Spleen (tissue), 11 donors: ENCODE results near the gene STK26. TPM values are rescaled to one million over a fixed set of nuclear protein-coding genes. Genes with fewer than 3 reads are reported as not detected.
"Not testable (repeated sequence)": the region's sequence is repeated elsewhere in the genome, so short reads cannot be mapped to it uniquely, and the experiment has no call there.

Experiments
- DNase-seq: peaks from one replicate; pipeline ENCODE4 v3.0.0-alpha.2; 2020
- H3K27ac ChIP-seq, 8 donors: fragments of 200-600 bp; sonication (generic) in 7 of 8; 1 replicate in 4 of 8; 2 replicates in 4 of 8; pipeline versions ENCODE4 v1.5.0 to v1.8.0; 2016 to 2021; ENCODE audit warnings: inconsistent platforms in 4 of 8, mild to moderate bottlenecking in 4 of 8, moderate library complexity in 1 of 8
- H3K27me3 ChIP-seq, 7 donors: fragments of 200-600 bp; sonication (generic) in 6 of 7; replicated peaks in 1 of 7; 1 replicate in 4 of 7; 2 replicates in 3 of 7; pipeline versions ENCODE4 v1.5.0 to v1.8.0; 2016 to 2021; ENCODE audit warnings: inconsistent platforms in 3 of 7, mild to moderate bottlenecking in 1 of 7
- H3K36me3 ChIP-seq, 6 donors: fragments of 200-600 bp; sonication (generic) in 5 of 6; 1 replicate in 4 of 6; 2 replicates in 2 of 6; pipeline versions ENCODE4 v1.5.0 to v1.8.0; 2016 to 2021; ENCODE audit warnings: inconsistent platforms in 2 of 6
- H3K4me1 ChIP-seq, 6 donors: fragments of 200-600 bp; sonication (generic) in 5 of 6; 1 replicate in 3 of 6; 2 replicates in 3 of 6; pipeline versions ENCODE4 v1.5.0 to v1.8.0; 2016 to 2021; ENCODE audit warnings: inconsistent platforms in 3 of 6
- H3K4me3 ChIP-seq, 8 donors: fragments of 200-600 bp; sonication (generic) in 7 of 8; 1 replicate in 4 of 8; 2 replicates in 4 of 8; pipeline versions ENCODE4 v1.5.0 to v1.8.0; 2016 to 2021; ENCODE audit warnings: inconsistent platforms in 4 of 8, mild to moderate bottlenecking in 4 of 8, moderate library complexity in 2 of 8
- H3K9me3 ChIP-seq, 8 donors: fragments of 200-600 bp; sonication (generic) in 7 of 8; 1 replicate in 4 of 8; 2 replicates in 4 of 8; pipeline versions ENCODE4 v1.5.0 to v1.8.0; 2016 to 2021; ENCODE audit warnings: inconsistent platforms in 4 of 8
- POLR2A ChIP-seq, 3 donors: fragments of 450-650 bp; IDR thresholded peaks; one replicate each; pipeline ENCODE4 v1.5.1; 2017; ENCODE audit warnings: antibody characterized with exemption in 3 of 3, mild to moderate bottlenecking in 1 of 3
- POLR2AphosphoS5 ChIP-seq, 3 donors: sonication (generic); formaldehyde crosslinking; IDR thresholded peaks; one replicate each; pipeline ENCODE4 v1.5.1; 2017; ENCODE audit warnings: antibody characterized with exemption in 3 of 3
- WGBS, 5 donors: extraction: QIAGEN DNeasy Blood & Tissue Kit in 3 of 5; methylation state at CpG; one replicate each; pipeline versions ENCODE4 v1.1.5 to v1.1.7; 2013 to 2018; 5-methylcytosine and 5-hydroxymethylcytosine counted together
- intact Hi-C: fragments of 100-400 bp; cut with DNase I; formaldehyde crosslinking; loops from one replicate; pipeline ENCODE4 v1.15.0; 2023; ENCODE audit warnings: low total_unique reads
- polyA plus RNA-seq, 3 donors: library from polyadenylated mRNA; stranded (reverse); fragments of 200-250 nt; gene quantifications; one replicate each; pipeline ENCODE4 v1.2.1, GENCODE V29; 2013
- total RNA-seq, 7 donors: library from RNA; depleted of rRNA in 3 of 7; stranded (reverse); fragments of >200 nt in 3 of 7; fragmentation: NEBNext Ultra II Directional in 4 of 7; extraction: Animal tissue kit (Norgen Biotek cat#: 25700) in 4 of 7; gene quantifications; one replicate each; pipeline versions ENCODE4 v1.1.0 to v1.2.1, GENCODE V29; 2016 to 2021
- TF ChIP-seq, protein P1 (sequence below), 11 experiments: fragments of 200-600 bp in 7 of 11; fragments of 450-650 bp in 4 of 11; sonication (generic) in 4 of 11; IDR thresholded peaks in 8 of 11; conservative IDR thresholded peaks in 3 of 11; 1 replicate in 7 of 11; 2 replicates in 4 of 11; pipeline versions ENCODE4 v1.4.0 to v1.8.0; 2016 to 2021; ENCODE audit warnings: antibody characterized with exemption in 11 of 11, inconsistent platforms in 4 of 11, mild to moderate bottlenecking in 1 of 11
- donor health status: healthy with polysubstance abuse.
- donor health status: DM: no; HTN: no; CAD: no; lungs with moderate emphysema.
- donor health status: DM: no; HTN: no; CAD: no.
- donor health status: Bipolar disorder and iron deficiency.
- donor health status: healthy.
- donor health status: DM: no; HTN: no; CAD: no.
- donor health status: DM: yes; HTN: yes; CAD: no.

The STK26 gene
- total and polyA plus RNA-seq, 10 donors, result 13.4 to 24.4 (median 19.0) TPM

DNA sequence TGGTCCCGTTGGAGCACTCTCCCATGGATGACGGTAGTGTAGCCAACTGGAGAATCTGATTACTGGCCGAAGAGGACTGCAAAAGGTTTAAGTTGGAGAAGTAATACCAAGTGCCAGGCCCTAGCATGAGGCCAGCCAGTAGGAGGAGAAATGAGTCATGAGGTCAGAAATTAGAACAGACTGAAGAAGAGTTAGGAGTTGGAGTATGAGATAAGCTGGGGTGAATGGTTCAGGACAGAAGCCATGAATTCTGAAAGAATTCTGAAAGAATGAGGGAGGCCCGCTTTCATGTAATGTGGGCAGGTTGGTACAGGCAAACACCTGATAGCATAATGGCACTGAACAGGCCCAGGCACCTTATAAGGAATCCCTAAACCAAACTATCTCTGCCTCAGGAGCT lies 18.4 kb upstream of the STK26 start:
- Histone ChIP-seq H3K4me3 (no peak overlapping the region), H3K9me3 (no peaks in the 10 kb centered on the region), H3K4me1 (no peaks in the 10 kb centered on the region), H3K27me3 (peaks cover 0 to 21% (median 0%) of the 10 kb centered on the region in 7 donors), H3K27ac (no peak overlapping the region), H3K36me3 (no peaks in the 10 kb centered on the region)
- intact Hi-C loops, result no loop called here
- TF ChIP-seq POLR2AphosphoS5 (IDR thresholded peaks at IDR 0.05), result no peak
- TF ChIP-seq POLR2A (IDR thresholded peaks at IDR 0.05), result no peak
- TF ChIP-seq, protein P1, sequence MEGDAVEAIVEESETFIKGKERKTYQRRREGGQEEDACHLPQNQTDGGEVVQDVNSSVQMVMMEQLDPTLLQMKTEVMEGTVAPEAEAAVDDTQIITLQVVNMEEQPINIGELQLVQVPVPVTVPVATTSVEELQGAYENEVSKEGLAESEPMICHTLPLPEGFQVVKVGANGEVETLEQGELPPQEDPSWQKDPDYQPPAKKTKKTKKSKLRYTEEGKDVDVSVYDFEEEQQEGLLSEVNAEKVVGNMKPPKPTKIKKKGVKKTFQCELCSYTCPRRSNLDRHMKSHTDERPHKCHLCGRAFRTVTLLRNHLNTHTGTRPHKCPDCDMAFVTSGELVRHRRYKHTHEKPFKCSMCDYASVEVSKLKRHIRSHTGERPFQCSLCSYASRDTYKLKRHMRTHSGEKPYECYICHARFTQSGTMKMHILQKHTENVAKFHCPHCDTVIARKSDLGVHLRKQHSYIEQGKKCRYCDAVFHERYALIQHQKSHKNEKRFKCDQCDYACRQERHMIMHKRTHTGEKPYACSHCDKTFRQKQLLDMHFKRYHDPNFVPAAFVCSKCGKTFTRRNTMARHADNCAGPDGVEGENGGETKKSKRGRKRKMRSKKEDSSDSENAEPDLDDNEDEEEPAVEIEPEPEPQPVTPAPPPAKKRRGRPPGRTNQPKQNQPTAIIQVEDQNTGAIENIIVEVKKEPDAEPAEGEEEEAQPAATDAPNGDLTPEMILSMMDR (IDR thresholded peaks at IDR 0.05 in 8 of 11, conservative IDR thresholded peaks at IDR 0.05 in 3 of 11), result no peak
- no peak for DNase-seq
- WGBS, 5 donors, result 67 to 89% (median 82%) methylated on average over 4 of the region's 4 CpGs

DNA sequence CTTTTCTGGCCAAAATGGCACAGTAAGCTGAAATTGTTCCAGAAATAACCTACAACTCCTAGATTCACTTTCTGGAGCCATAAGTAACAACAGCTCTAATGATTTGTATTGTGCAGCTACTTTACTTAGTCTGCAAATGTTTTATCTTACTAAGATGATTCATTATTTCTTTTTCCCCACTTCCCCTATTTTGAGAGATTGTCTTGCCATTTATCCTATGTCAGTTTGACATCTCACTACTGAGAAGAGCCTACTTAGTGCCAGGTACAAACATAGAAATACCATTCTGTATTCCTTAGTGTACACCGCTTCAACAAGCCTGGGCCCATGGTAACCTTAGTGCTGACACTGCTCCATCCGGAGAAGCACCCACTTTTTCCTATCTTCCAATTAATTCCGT lies 13.8 kb upstream of the STK26 start:
- TF ChIP-seq, protein P1 (IDR thresholded peaks at IDR 0.05 in 8 of 11, conservative IDR thresholded peaks at IDR 0.05 in 3 of 11), result no peak
- intact Hi-C loops, result no loop called here
- H3K36me3 ChIP-seq, result no peaks in the 10 kb centered on the region

DNA sequence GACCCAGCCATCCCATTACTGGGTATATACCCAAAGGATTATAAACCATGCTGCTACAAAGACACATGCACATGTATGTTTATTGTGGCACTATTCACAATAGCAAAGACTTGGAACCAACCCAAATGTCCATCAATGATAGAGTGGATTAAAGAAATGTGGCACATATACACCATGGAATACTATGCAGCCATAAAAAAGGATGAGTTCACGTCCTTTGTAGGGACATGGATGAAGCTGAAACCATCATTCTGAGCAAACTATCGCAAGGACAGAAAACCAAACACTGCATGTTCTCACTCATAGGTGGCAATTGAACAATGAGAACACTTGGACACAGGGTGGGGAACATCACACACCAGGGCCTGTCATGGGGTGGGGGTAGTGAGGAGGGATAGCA lies 12.9 kb upstream of the STK26 start:
- intact Hi-C loops, result not testable (repeated sequence)

More for the DNA sequence above, 13.8 kb upstream of the STK26 start:
- Histone ChIP-seq H3K4me3 (no peak overlapping the region), H3K9me3 (no peaks in the 10 kb centered on the region), H3K27ac (no peak overlapping the region), H3K4me1 (no peaks in the 10 kb centered on the region), H3K27me3 (peaks cover 0 to 21% (median 0%) of the 10 kb centered on the region in 7 donors)
- WGBS, 5 donors, result 71 to 97% (median 91%) methylated on average over 3 of the region's 3 CpGs
- DNase-seq, result no peak

DNA sequence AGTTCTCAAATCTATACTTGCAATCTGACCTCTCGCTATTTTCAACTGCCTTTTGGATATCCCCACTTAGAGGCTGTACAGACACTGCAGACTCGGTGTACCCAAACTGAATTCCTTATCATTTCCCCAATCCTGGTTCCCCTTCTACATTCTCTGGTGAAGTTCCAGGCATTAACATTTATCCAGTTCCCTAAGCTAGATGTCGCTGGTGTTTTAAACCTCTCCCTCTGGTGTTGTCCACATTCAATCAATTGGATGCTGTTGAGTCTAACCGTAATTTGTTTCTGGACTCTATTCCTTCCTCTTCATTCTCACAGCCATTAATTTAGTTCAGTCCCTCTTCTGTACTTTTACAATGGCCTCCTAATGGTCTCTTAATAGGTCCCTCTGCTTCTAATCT lies 7.2 kb upstream of the STK26 start:
- Histone ChIP-seq H3K4me1 (peaks cover 0 to 14% (median 3%) of the 10 kb centered on the region in 6 donors), H3K4me3 (no peak overlapping the region), H3K36me3 (no peaks in the 10 kb centered on the region), H3K9me3 (no peaks in the 10 kb centered on the region), H3K27ac (no peak overlapping the region), H3K27me3 (peaks cover 0 to 2% (median 0%) of the 10 kb centered on the region in 7 donors)
- TF ChIP-seq, protein P1 (IDR thresholded peaks at IDR 0.05 in 8 of 11, conservative IDR thresholded peaks at IDR 0.05 in 3 of 11), result no peak
- DNase-seq, result no peak
- intact Hi-C loops, result no loop called here
- WGBS, 5 donors, result 45 to 66% (median 63%) methylated on average over 4 of the region's 4 CpGs

More for the DNA sequence above, 12.9 kb upstream of the STK26 start:
- not testable (repeated sequence) for H3K36me3 ChIP-seq, H3K4me1 ChIP-seq, H3K4me3 ChIP-seq, H3K27ac ChIP-seq, DNase-seq, H3K9me3 ChIP-seq
- H3K27me3 ChIP-seq, result peaks cover 0 to 21% (median 0%) of the 10 kb centered on the region in 7 donors
- 76 to 100% (median 95%) methylated on average over 2 of the region's 2 CpGs for WGBS, 5 donors
